GM12878 (cell line): Measurements from ENCODE around the gene HDHD2.

Source experiments
- ATF2 ChIP-seq: IDR thresholded peaks from 2 replicates; pipeline ENCODE4 v1.6.1; 2012; ENCODE audit warnings: low read length, inconsistent platforms
- FOXK2 ChIP-seq: fragments of 450-650 bp; IDR thresholded peaks from 2 replicates; pipeline ENCODE4 v1.6.1; 2017; ENCODE audit warnings: mild to moderate bottlenecking, moderate library complexity
- HCFC1 ChIP-seq: fragments of 150-350 bp; IDR thresholded peaks from 2 replicates; pipeline ENCODE4 v1.6.1; 2014; ENCODE audit warnings: low read length
- NBN ChIP-seq: fragments of 450-650 bp; IDR thresholded peaks from 2 replicates; pipeline ENCODE4 v1.6.1; 2016
- POLR2AphosphoS2 ChIP-seq: IDR thresholded peaks from 2 replicates; pipeline ENCODE4 v1.6.1; 2011; ENCODE audit warnings: low read depth, mild to moderate bottlenecking, low read length, improper control_type of control experiment, moderate library complexity
- RAD51 ChIP-seq: fragments of 450-650 bp; IDR thresholded peaks from 2 replicates; pipeline ENCODE4 v1.6.1; 2016; ENCODE audit warnings: moderate library complexity, mild to moderate bottlenecking, inconsistent platforms
- TAF1 ChIP-seq: IDR thresholded peaks from 2 replicates; pipeline ENCODE4 v1.6.1; 2011; ENCODE audit warnings: mild to moderate bottlenecking, low read depth, low read length, borderline replicate concordance

GRCh38 chr18:47143899-47144485, 6.3 kb downstream of the HDHD2 start:
- TF ChIP-seq TAF1, result no peak
- TF ChIP-seq ATF2, result no peak
- TF ChIP-seq HCFC1, result no peak
- no peak for TF ChIP-seq FOXK2
- TF ChIP-seq NBN, result no peak
- no peak for TF ChIP-seq POLR2AphosphoS2
- TF ChIP-seq RAD51, result no peak
